Measurements from ENCODE around the gene UBE2C. TPM values are rescaled to one million over a fixed set of nuclear protein-coding genes. Genes with fewer than 3 reads are reported as not detected.

The UBE2C gene
- total RNA-seq, 2 experiments from 2014 or later = 0.52 to 0.64 TPM

DNA sequence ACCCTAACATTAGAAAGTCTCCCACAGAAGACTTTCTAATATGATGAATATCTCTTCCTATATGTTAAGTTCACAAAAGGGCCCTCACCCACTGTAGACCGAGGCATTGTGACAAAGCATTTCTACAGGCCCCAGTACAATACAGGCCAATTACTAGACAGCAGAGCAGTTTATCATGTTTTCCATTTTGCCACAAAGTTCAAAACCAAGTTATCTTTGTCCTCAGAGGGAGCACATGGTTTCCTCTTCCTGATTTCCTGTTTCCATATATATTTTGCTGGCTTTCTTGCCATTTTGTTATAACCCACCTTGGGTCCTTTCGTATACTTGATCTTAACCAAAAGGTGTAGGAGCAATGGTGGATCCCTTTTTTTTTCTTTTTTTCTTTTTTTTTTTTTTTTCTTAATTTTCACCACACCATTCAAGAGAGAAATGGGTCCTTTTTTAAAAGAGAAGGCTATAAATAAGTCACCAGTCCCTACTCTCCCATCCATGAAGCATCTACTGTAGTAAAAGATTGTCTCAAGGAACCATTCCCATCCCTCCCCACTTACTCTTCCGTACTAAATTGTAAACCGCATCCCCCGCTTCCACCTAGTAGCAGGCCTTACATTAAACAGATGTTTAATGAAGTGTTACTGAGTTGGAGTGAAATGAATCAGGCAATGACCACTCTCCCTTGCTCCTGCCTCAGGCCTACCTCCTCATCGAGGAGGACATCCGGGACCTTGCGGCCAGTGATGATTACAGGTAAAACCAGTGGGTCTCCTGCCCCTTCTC, 2.1 kb upstream of the UBE2C start:
- ATAC-seq (ENCODE audit: poor library complexity) (no peak), DNase-seq (no peak)
- no peaks in the 10 kb centered on the region for H3K9me3 ChIP-seq (ENCODE audit: control insufficient read depth in 1 of 2, insufficient read depth in 1 of 2, low read length in 2 of 2)
- H3K4me1 ChIP-seq (ENCODE audit: insufficient read depth, low read length) = peaks cover 16% of the 10 kb centered on the region
- ChIA-PET POLR2A (interaction anchor here (1.2 kb wide), 1 partner anchor 19 kb away, joined by 3 read pairs; the partner anchor contains the start of genes DNTTIP1 and WFDC3), CTCF (interaction anchor here (0.5 kb wide), 1 partner anchor 155 kb away, joined by 3 read pairs; no protein-coding TSS in a partner anchor)
- no peak overlapping the region for H3K4me3 ChIP-seq (ENCODE audit: low read length)
- Mint-ChIP-seq H3K27me3 (no peaks in the 10 kb centered on the region), H3K27ac (no peak overlapping the region), H3K4me3 (no peak overlapping the region), H3K36me3 (ENCODE audit: low read depth) (peaks cover 60% of the 10 kb centered on the region), H3K9me3 (no peaks in the 10 kb centered on the region), H3K4me1 (ENCODE audit: low read depth) (peaks cover 15% of the 10 kb centered on the region)
- H3K27me3 ChIP-seq (ENCODE audit: control insufficient read depth in 1 of 2, insufficient read depth in 2 of 2, low read length in 2 of 2) = no peaks in the 10 kb centered on the region
- intact Hi-C loops (cut with DNase I, micrococcal nuclease) = loop anchor here in 1 of 2 experiments (5.0 kb wide), 2 partner anchors 47 to 82 kb away; partner anchors contain the start of genes ACOT8, CTSA, NEURL2 and ZSWIM3
- no peak overlapping the region for H3K27ac ChIP-seq (ENCODE audit: low read depth in 1 of 2, low read length in 2 of 2)
- peaks cover 43% of the 10 kb centered on the region for H3K36me3 ChIP-seq (ENCODE audit: insufficient read depth, low read length)
- TF ChIP-seq, protein P1, sequence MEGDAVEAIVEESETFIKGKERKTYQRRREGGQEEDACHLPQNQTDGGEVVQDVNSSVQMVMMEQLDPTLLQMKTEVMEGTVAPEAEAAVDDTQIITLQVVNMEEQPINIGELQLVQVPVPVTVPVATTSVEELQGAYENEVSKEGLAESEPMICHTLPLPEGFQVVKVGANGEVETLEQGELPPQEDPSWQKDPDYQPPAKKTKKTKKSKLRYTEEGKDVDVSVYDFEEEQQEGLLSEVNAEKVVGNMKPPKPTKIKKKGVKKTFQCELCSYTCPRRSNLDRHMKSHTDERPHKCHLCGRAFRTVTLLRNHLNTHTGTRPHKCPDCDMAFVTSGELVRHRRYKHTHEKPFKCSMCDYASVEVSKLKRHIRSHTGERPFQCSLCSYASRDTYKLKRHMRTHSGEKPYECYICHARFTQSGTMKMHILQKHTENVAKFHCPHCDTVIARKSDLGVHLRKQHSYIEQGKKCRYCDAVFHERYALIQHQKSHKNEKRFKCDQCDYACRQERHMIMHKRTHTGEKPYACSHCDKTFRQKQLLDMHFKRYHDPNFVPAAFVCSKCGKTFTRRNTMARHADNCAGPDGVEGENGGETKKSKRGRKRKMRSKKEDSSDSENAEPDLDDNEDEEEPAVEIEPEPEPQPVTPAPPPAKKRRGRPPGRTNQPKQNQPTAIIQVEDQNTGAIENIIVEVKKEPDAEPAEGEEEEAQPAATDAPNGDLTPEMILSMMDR (IDR thresholded peaks at IDR 0.05) = no peak

DNA sequence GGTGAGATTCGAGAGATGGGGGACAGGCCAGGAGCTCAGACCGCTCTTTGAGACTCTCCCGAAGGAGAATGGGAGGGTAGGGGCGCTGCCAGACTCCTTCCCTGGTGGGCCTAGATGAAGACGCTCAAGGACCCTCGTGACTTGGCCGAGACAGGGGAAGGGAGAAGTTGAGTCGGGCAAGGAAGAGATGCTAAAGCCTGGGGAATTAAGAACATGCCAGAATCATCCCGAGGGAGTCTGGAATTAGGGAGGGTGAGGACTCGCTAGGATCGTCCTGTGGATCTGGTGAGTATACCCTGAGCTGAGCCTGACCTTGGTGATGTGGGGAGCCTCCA, 529 bp downstream of the UBE2C start:
- Mint-ChIP-seq H3K27me3 (no peaks in the 10 kb centered on the region), H3K36me3 (ENCODE audit: low read depth) (peaks cover 37% of the 10 kb centered on the region), H3K27ac (no peak overlapping the region), H3K4me1 (ENCODE audit: low read depth) (peaks cover 15% of the 10 kb centered on the region), H3K9me3 (no peaks in the 10 kb centered on the region), H3K4me3 (peak overlapping the region; percentile 82)
- ChIA-PET CTCF (interaction anchor here (1.3 kb wide), 1 partner anchor 14 kb away, joined by 3 read pairs; no protein-coding TSS in a partner anchor), POLR2A (interaction anchor here (1.2 kb wide), 3 partner anchors 45 to 122 kb away, joined by 3 to 5 read pairs (median 4); no protein-coding TSS in a partner anchor)
- intact Hi-C loops (cut with DNase I, micrococcal nuclease) = loop anchor here (2.0 to 5.0 kb wide), 4 partner anchors 20 to 79 kb away; partner anchors contain the start of genes ACOT8 (in 2 of the 2), ZSWIM3 (in 2 of the 2), CTSA (in 1 of the 2) and NEURL2 (in 1 of the 2)
- Histone ChIP-seq H3K36me3 (ENCODE audit: insufficient read depth, low read length) (peaks cover 30% of the 10 kb centered on the region), H3K4me3 (ENCODE audit: low read length) (peak overlapping the region; percentile 72), H3K4me1 (ENCODE audit: insufficient read depth, low read length) (peaks cover 16% of the 10 kb centered on the region), H3K9me3 (ENCODE audit: control insufficient read depth in 1 of 2, insufficient read depth in 1 of 2, low read length in 2 of 2) (no peaks in the 10 kb centered on the region), H3K27me3 (ENCODE audit: control insufficient read depth in 1 of 2, insufficient read depth in 2 of 2, low read length in 2 of 2) (no peaks in the 10 kb centered on the region), H3K27ac (ENCODE audit: low read depth in 1 of 2, low read length in 2 of 2) (no peak overlapping the region)
- TF ChIP-seq, protein P1 (IDR thresholded peaks at IDR 0.05) = no peak
- ATAC-seq (ENCODE audit: poor library complexity) (no peak), DNase-seq (no peak)

DNA sequence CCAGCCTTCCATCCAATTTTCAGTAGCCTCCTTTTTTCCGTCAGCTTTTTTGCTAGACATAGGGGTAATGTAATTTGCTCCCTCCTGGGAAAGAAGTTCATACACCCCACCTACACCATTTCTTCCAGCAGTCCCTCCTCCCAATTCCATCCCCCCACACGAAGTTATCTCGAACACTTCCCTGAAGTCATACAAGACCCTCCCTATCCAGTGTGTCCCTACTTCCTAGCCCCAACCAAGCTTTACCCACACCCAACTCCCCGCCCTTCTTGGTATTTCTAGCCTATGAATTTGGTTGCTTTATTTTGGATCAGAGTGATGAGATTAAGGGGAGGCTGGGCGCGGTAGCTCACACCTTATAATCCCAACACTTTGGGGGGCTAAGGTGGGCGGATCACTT, 1.0 kb downstream of the UBE2C start:
- peaks cover 15% of the 10 kb centered on the region for H3K4me1 Mint-ChIP-seq (ENCODE audit: low read depth)
- no peak overlapping the region for H3K27ac Mint-ChIP-seq
- peak overlapping the region; percentile 82 for H3K4me3 Mint-ChIP-seq
- TF ChIP-seq, protein P1 (IDR thresholded peaks at IDR 0.05) = no peak
- Histone ChIP-seq H3K4me1 (ENCODE audit: insufficient read depth, low read length) (peaks cover 16% of the 10 kb centered on the region), H3K9me3 (ENCODE audit: control insufficient read depth in 1 of 2, insufficient read depth in 1 of 2, low read length in 2 of 2) (no peaks in the 10 kb centered on the region), H3K27me3 (ENCODE audit: control insufficient read depth in 1 of 2, insufficient read depth in 2 of 2, low read length in 2 of 2) (no peaks in the 10 kb centered on the region), H3K27ac (ENCODE audit: low read depth in 1 of 2, low read length in 2 of 2) (no peak overlapping the region), H3K36me3 (ENCODE audit: insufficient read depth, low read length) (peaks cover 29% of the 10 kb centered on the region), H3K4me3 (ENCODE audit: low read length) (no peak overlapping the region)
- ATAC-seq (ENCODE audit: poor library complexity) (no peak), DNase-seq (no peak)
- peaks cover 35% of the 10 kb centered on the region for H3K36me3 Mint-ChIP-seq (ENCODE audit: low read depth)
- ChIA-PET CTCF (interaction anchor here (1.0 to 1.3 kb wide), 2 partner anchors 14 kb away, joined by 3 to 4 read pairs; no protein-coding TSS in a partner anchor), POLR2A (no interaction called here)
- intact Hi-C loops (cut with DNase I, micrococcal nuclease) = loop anchor here (2.0 to 5.0 kb wide), 4 partner anchors 21 to 79 kb away; partner anchors contain the start of genes ACOT8 (in 2 of the 2), ZSWIM3 (in 2 of the 2), CTSA (in 1 of the 2) and NEURL2 (in 1 of the 2)
- peaks cover 3% of the 10 kb centered on the region for H3K27me3 Mint-ChIP-seq
- no peaks in the 10 kb centered on the region for H3K9me3 Mint-ChIP-seq
